AG09309 (cell line): ENCODE measurements around the gene NDUFA7.
"Not testable (repeated sequence)": the region's sequence is repeated elsewhere in the genome, so short reads cannot be mapped to it uniquely, and the experiment has no call there.

Source experiments
- DNase-seq: peaks from one replicate; pipeline ENCODE4 v3.0.0-alpha.2; 2010; ENCODE audit warnings: low read depth
- H3K4me3 ChIP-seq: 2 replicates; pipeline ENCODE4 v1.5.1; 2011; ENCODE audit warnings: mild to moderate bottlenecking, low read depth, low read length, moderate library complexity; ENCODE audit not compliant: control insufficient read depth
- CTCF ChIP-seq: IDR thresholded peaks from 2 replicates; pipeline ENCODE4 v1.5.1; 2011; ENCODE audit warnings: mild to moderate bottlenecking, low read depth, low read length, inconsistent platforms; ENCODE audit not compliant: insufficient read depth, control insufficient read depth; ENCODE audit errors: missing control alignments

NDUFA7 gene

GRCh38 chr19:8269724-8270123 is 51.5 kb downstream of the NDUFA7 start:
- DNase-seq: no peak
- no peak overlapping the region for H3K4me3 ChIP-seq
- TF ChIP-seq CTCF: no peak

- no peak for TF ChIP-seq CTCF
- no peak for DNase-seq
- H3K4me3 ChIP-seq: no peak overlapping the region
Measured at GRCh38 chr19:8265872-8266271, 55.3 kb downstream of the NDUFA7 start.

GRCh38 chr19:8264248-8264647 is 56.9 kb downstream of the NDUFA7 start:
- DNase-seq, H3K4me3 ChIP-seq: not testable (repeated sequence)

- H3K4me3 ChIP-seq: no peak overlapping the region
- DNase-seq: no peak
- no peak for TF ChIP-seq CTCF
Measured at GRCh38 chr19:8262431-8262830, 58.7 kb downstream of the NDUFA7 start.

- TF ChIP-seq CTCF: no peak
Measured at GRCh38 chr19:8261881-8262280, 59.3 kb downstream of the NDUFA7 start.

GRCh38 chr19:8261347-8261746 is 59.8 kb downstream of the NDUFA7 start:
- no peak for DNase-seq
- no peak overlapping the region for H3K4me3 ChIP-seq
- no peak for TF ChIP-seq CTCF

More at GRCh38 chr19:8261881-8262280, 59.3 kb downstream of the NDUFA7 start:
- H3K4me3 ChIP-seq: no peak overlapping the region
- no peak for DNase-seq
